Mammary epithelial cell (primary cell): ENCODE results near the gene TAPBPL.

Experiments
- CTCF ChIP-seq, 2 donors: IDR thresholded peaks in 1 of 2; conservative IDR thresholded peaks in 1 of 2; 2 replicates each; pipeline ENCODE4 v1.5.1; 2011 to 2012; ENCODE audit warnings: inconsistent platforms in 2 of 2, low read length in 2 of 2, mild to moderate bottlenecking in 2 of 2, control low read depth in 1 of 2, low read depth in 1 of 2; ENCODE audit not compliant: insufficient read depth in 1 of 2; ENCODE audit errors: extremely low read depth in 1 of 2
- EZH2 ChIP-seq: IDR thresholded peaks from 2 replicates; pipeline ENCODE4 v1.6.1; 2012; ENCODE audit warnings: low read length, inconsistent platforms, borderline replicate concordance

- no peak for TF ChIP-seq EZH2
- TF ChIP-seq CTCF (conservative IDR thresholded peaks at IDR 0.05 in 1 of 2, IDR thresholded peaks at IDR 0.05 in 1 of 2; ENCODE audit: extremely low read depth in 1 of 2, insufficient read depth in 1 of 2, low read depth in 1 of 2, low read length in 2 of 2): no peak
Measured at GRCh38 chr12:6443361-6443983, 8.4 kb upstream of the TAPBPL start.
